ENCODE data around the gene L1TD1.
"Not testable (repeated sequence)": the region's sequence is repeated elsewhere in the genome, so short reads cannot be mapped to it uniquely, and the experiment has no call there.

The L1TD1 gene

GRCh38 chr1:62235576-62235975, 40.9 kb downstream of the L1TD1 start:
- no peak for DNase-seq (ENCODE audit: low read depth)

DNA sequence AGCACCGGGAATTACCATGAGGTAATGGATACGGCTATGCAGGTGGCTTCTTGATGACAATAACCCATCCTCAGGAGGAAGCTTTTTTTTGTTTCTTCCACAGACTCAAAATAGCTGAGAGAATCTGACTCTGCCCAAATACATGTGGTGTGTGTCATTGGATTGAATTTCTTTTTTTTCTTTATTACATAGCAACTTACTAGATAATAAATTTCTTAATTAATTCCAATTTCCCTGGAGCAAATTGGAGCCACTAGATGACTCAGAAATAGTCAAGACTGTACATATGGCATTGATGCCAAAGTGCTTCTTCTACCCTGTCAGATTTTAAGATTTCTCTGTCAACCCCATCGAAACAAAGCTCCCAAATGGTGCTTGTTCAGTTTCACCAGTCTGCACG, 42.7 kb downstream of the L1TD1 start:
- DNase-seq (ENCODE audit: low read depth) = no peak

- no peak for DNase-seq (ENCODE audit: low read depth)
Measured at GRCh38 chr1:62237950-62238374, 43.3 kb downstream of the L1TD1 start.

GRCh38 chr1:62238507-62238906, 43.9 kb downstream of the L1TD1 start:
- DNase-seq (ENCODE audit: low read depth) = no peak

DNA sequence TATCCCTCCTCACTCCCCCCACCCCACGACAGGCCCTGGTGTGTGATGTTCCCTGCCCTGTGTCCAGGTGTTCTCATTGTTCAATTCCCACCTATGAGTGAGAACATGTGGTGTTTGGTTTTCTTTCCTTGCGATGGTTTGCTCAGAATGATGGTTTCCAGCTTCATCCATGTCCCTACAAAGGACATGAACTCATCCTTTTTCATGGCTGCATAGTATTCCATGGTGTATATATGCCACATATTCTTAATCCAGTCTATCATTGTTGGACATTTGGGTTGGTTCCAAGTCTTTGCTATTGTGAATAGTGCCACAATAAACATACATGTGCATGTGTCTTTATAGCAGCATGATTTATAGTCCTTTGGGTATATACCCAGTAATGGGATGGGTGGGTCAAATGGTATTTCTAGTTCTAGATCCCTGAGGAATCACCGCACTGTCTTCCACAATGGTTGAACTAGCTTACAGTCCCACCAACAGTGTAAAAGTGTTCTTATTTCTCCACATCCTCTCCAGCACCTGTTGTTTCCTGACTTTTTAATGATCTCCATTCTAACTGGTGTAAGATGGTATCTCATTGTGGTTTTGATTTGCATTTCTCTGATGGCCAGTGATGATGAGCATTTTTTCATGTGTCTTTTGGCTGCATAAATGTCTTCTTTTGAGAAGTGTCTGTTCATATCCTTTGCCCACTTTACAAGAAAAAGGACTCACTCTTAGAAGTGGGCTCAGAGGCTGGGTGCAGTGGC, 45.2 kb downstream of the L1TD1 start:
- DNase-seq (ENCODE audit: low read depth) = not testable (repeated sequence)

GRCh38 chr1:62240651-62241370, 46.2 kb downstream of the L1TD1 start:
- no peak for DNase-seq (ENCODE audit: low read depth)

DNA sequence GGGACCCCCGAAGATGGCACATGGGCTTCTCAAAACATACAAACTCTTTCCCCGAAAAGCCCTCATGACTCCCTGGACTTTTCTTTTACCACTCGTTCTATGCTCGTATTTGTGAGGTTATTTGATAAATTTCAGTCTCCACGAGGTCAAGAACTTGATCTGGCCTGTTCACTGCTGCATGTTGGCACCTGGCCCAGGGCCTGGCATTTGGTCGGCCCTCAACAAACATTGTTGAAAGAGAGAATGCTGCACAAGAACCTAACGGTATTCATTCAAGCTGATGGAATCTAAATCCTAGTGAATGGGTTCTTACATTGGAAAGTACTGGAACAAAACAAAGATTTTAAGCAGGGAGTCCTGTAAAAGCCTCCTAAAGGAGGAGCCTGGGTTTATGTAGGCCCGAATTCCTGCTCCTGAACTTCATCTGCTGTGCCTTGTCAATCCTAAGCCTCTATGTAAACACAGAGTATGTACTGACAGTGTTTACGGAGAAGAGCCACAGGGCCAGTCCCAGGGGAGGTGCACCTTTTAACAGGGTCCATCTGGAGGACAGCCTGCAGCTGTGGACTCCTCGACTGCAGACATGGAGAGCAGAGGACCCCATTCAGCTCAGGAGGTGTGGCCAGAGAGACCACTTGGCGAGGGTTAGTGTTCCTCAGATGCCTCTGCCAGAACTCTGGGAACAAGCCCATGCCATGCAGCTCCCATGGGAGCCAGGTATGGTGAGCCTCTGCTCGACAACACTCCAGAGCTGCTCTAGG, 46.9 kb downstream of the L1TD1 start:
- no peak for DNase-seq (ENCODE audit: low read depth)

GRCh38 chr1:62244380-62244779, 49.7 kb downstream of the L1TD1 start:
- not testable (repeated sequence) for DNase-seq (ENCODE audit: low read depth)

- DNase-seq (ENCODE audit: low read depth) = no peak
Measured at GRCh38 chr1:62245201-62245600, 50.6 kb downstream of the L1TD1 start.

- no peak for DNase-seq (ENCODE audit: low read depth)
Measured at GRCh38 chr1:62247391-62248168, 52.9 kb downstream of the L1TD1 start.

DNA sequence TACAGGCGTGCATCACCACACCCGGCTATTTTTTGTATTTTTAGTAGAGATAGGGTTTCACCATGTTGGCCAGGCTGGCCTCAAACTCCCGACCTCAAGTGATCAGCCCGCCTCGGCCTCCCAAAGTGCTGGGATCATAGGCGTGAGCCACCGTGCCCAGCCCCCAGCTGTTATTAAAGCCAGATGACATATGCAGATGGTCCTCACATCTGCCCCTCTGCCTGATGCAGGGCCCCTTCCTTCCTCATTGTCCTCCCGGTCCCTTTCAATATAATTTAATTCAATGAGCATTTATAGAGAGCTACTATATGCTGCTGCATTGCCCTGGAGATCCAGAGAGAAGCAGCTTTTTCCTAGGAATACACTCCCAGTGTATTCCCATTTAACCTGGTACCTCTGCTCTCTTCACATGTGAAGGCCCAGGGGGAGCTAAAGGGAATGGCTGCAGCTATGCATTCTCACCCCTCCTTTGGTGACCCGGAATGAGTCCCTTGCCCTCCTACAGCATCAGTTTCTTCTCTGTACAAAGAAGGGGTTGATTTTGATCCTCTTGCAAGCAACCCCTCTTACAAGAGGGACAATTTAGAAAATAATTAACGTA, 55.6 kb downstream of the L1TD1 start:
- DNase-seq (ENCODE audit: low read depth) = no peak

DNA sequence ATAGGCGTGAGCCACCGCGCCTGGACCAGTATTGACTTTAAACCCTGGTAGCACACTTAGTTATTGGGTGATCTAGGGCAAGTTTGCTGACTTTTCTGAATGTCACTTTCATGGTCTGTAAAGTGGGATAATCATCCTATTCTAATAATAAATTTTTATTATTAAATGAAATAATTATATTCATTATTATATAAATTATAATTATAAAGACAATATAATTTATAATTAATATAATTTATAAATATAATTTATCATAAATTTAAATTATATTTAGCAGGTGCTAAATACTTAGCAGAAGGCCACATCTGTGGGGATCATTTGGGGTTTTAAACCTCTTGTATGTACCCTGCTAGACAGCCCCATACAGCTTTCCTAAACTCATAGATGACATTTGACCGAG, 64.9 kb downstream of the L1TD1 start:
- no peak for DNase-seq (ENCODE audit: low read depth)

DNA sequence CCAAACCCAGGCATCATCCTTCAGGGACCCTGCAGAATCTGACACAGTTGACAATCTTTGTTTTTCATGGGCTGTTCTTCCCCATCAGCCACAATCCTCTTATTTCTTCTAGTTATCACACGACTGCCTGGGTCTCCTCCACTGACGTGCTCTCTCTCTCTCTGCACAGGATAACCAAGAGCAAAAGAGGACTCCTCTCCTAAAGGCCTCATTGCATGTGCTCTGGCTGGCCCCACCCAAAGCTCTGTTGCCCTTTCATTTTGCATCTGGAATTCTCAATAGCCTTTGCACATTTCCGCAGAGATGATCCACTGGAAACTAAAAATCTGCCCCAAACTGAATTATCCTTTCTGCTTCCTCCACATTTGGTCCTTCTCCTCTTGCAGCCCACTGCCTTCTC, 66.0 kb downstream of the L1TD1 start:
- no peak for DNase-seq (ENCODE audit: low read depth)
